SK-N-SH (cell line): ENCODE results near the gene PGK2. TPM values are rescaled to one million over a fixed set of nuclear protein-coding genes. Genes with fewer than 3 reads are reported as not detected.

Source experiments
- CTCF ChIA-PET: fragments of 300-600, 350-600 bp; formaldehyde crosslinking; extraction: SDS; loops from one replicate; lab custom pipeline; 2021; lab: Yijun Ruan, JAX
- POLR2A ChIA-PET: fragments of 350-600 bp; sonication (Branson Sonifier 250); formaldehyde crosslinking; extraction: SDS; loops from one replicate; lab custom pipeline; 2020; ENCODE audit warnings: antibody characterized with exemption, inconsistent platforms; lab: Yijun Ruan, JAX
- DNase-seq: peaks from one replicate; pipeline ENCODE4 v3.0.0; 2012
- H2AFZ ChIP-seq: fragments of 200-600 bp; sonication (generic); 2 replicates; pipeline ENCODE4 v1.8.1; 2016; ENCODE audit warnings: antibody characterized with exemption, mild to moderate bottlenecking, low read depth
- H3F3A ChIP-seq: fragments of 200-600 bp; sonication (generic); replicated peaks from 2 replicates; pipeline ENCODE3; 2016; ENCODE audit warnings: antibody characterized with exemption, mild to moderate bottlenecking; ENCODE audit not compliant: insufficient read depth
- H3K27ac ChIP-seq, 2 experiments: fragments of 200-500 bp in 1 of 2; fragments of 200-600 bp in 1 of 2; sonication (Bioruptor generic) in 1 of 2; sonication (generic), shearing (Covaris generic) in 1 of 2; 2 replicates each; pipeline versions ENCODE4 v1.5.1 to v1.6.1; 2014 to 2016; ENCODE audit warnings: low read depth in 2 of 2, inconsistent platforms in 1 of 2, low read length in 1 of 2, mild to moderate bottlenecking in 1 of 2, mixed read lengths in 1 of 2
- H3K27me3 ChIP-seq: fragments of 200-600 bp; sonication (generic), shearing (Covaris generic); 2 replicates; pipeline ENCODE4 v1.6.1; 2016; ENCODE audit warnings: mixed run types; ENCODE audit not compliant: insufficient read depth
- H3K36me3 ChIP-seq, 2 experiments: fragments of 200-500 bp in 1 of 2; fragments of 200-600 bp in 1 of 2; sonication (Bioruptor generic) in 1 of 2; sonication (generic) in 1 of 2; replicated peaks in 1 of 2; 2 replicates each; pipeline versions ENCODE3 to v1.5.1; 2014 to 2016; ENCODE audit warnings: low read length in 1 of 2, mild to moderate bottlenecking in 1 of 2; ENCODE audit not compliant: insufficient read depth in 2 of 2, control insufficient read depth in 1 of 2
- H3K4me1 ChIP-seq, 2 experiments: fragments of 200-500 bp in 1 of 2; fragments of 200-600 bp in 1 of 2; sonication (Bioruptor generic) in 1 of 2; sonication (generic), shearing (Covaris generic) in 1 of 2; 2 replicates each; pipeline versions ENCODE4 v1.5.1 to v1.6.1; 2014 to 2016; ENCODE audit warnings: low read depth in 1 of 2, low read length in 1 of 2, mixed run types in 1 of 2; ENCODE audit not compliant: insufficient read depth in 2 of 2, control insufficient read depth in 1 of 2
- H3K4me2 ChIP-seq: fragments of 200-600 bp; sonication (generic), shearing (Covaris generic); 2 replicates; pipeline ENCODE4 v1.6.1; 2017; ENCODE audit warnings: mixed run types
- H3K4me3 ChIP-seq, 2 experiments: fragments of 200-500 bp in 1 of 2; fragments of 200-600 bp in 1 of 2; sonication (Bioruptor generic) in 1 of 2; sonication (generic), shearing (Covaris generic) in 1 of 2; 2 replicates each; pipeline versions ENCODE4 v1.5.1 to v1.8.1; 2014 to 2016; ENCODE audit warnings: low read depth in 2 of 2, inconsistent platforms in 1 of 2, low read length in 1 of 2, mild to moderate bottlenecking in 1 of 2, mixed read lengths in 1 of 2, moderate library complexity in 1 of 2
- H3K79me2 ChIP-seq: fragments of 200-600 bp; sonication (generic); 2 replicates; pipeline ENCODE4 v1.8.1; 2017; ENCODE audit warnings: mild to moderate bottlenecking; ENCODE audit not compliant: insufficient read depth
- H3K9ac ChIP-seq: fragments of 200-600 bp; sonication (generic); 2 replicates; pipeline ENCODE4 v1.6.1; 2017; ENCODE audit warnings: mixed run types
- H3K9me2 ChIP-seq: fragments of 200-600 bp; sonication (generic); 2 replicates; pipeline ENCODE4 v1.6.1; 2017; ENCODE audit warnings: mixed run types
- H3K9me3 ChIP-seq: fragments of 200-600 bp; sonication (generic); 2 replicates; pipeline ENCODE4 v1.6.1; 2017; ENCODE audit warnings: mixed run types, mild to moderate bottlenecking, moderate library complexity
- H4K20me1 ChIP-seq: fragments of 200-600 bp; sonication (generic); 2 replicates; pipeline ENCODE4 v1.6.1; 2017; ENCODE audit warnings: mild to moderate bottlenecking, mixed run types; ENCODE audit not compliant: insufficient read depth
- EP300 ChIP-seq, 2 experiments: IDR thresholded peaks; 2 replicates each; pipeline versions ENCODE4 v1.4.0 to v1.6.1; 2012; ENCODE audit warnings: borderline replicate concordance in 1 of 2, low read depth in 1 of 2, low read length in 1 of 2
- FOSL2 ChIP-seq: IDR thresholded peaks from 2 replicates; pipeline ENCODE4 v1.4.0; 2012; ENCODE audit warnings: low read depth, mild to moderate bottlenecking, moderate library complexity, borderline replicate concordance
- FOXJ3 ChIP-seq: sonication (generic); formaldehyde crosslinking; IDR thresholded peaks from 2 replicates; pipeline ENCODE4 v1.5.1; 2020; ENCODE audit warnings: mild to moderate bottlenecking, missing genetic modification reagents
- FOXM1 ChIP-seq: IDR thresholded peaks from 2 replicates; pipeline ENCODE4 v1.4.0; 2012; ENCODE audit warnings: low read depth, mild to moderate bottlenecking
- GABPA ChIP-seq: IDR thresholded peaks from 2 replicates; pipeline ENCODE4 v1.4.0; 2012; ENCODE audit warnings: low read depth, mild to moderate bottlenecking
- MXI1 ChIP-seq: IDR thresholded peaks from 2 replicates; pipeline ENCODE4 v1.6.1; 2012; ENCODE audit warnings: mild to moderate bottlenecking, low read depth, low read length, improper control_type of control experiment
- NRF1 ChIP-seq: IDR thresholded peaks from 2 replicates; pipeline ENCODE4 v1.6.1; 2012; ENCODE audit warnings: low read depth, mild to moderate bottlenecking, low read length
- RCOR1 ChIP-seq: fragments of 150-350 bp; IDR thresholded peaks from 2 replicates; pipeline ENCODE4 v1.6.1; 2017; ENCODE audit warnings: antibody characterized with exemption, low read length
- RXRA ChIP-seq: IDR thresholded peaks from 2 replicates; pipeline ENCODE4 v1.4.0; 2012; ENCODE audit warnings: low read depth, mild to moderate bottlenecking, borderline replicate concordance
- SIN3A ChIP-seq: IDR thresholded peaks from 2 replicates; pipeline ENCODE4 v1.6.1; 2012; ENCODE audit warnings: low read depth, mild to moderate bottlenecking, low read length, moderate library complexity, borderline replicate concordance
- SMC3 ChIP-seq: IDR thresholded peaks from 2 replicates; pipeline ENCODE4 v1.6.1; 2012; ENCODE audit warnings: low read depth, low read length, improper control_type of control experiment
- TAF1 ChIP-seq: IDR thresholded peaks from 2 replicates; pipeline ENCODE4 v1.6.1; 2012; ENCODE audit warnings: low read depth, mild to moderate bottlenecking, low read length, moderate library complexity, borderline replicate concordance
- ZBTB33 ChIP-seq: IDR thresholded peaks from 2 replicates; pipeline ENCODE4 v1.4.0; 2012; ENCODE audit warnings: low read depth, borderline replicate concordance
- WGBS: methylation state at CpG from one replicate; pipeline ENCODE4 v1.1.6; 2017; ENCODE audit warnings: low lambda C conversion rate; 5-methylcytosine and 5-hydroxymethylcytosine counted together
- polyA plus RNA-seq, 3 experiments: library from polyadenylated mRNA; depleted of rRNA; stranded (reverse); fragments of >200 nt; gene quantifications; 2 replicates each; pipeline ENCODE4 v1.2.3, GENCODE V29; 2012
- TF ChIP-seq, protein P1 (sequence below): fragments of 150-350 bp; IDR thresholded peaks from 2 replicates; pipeline ENCODE4 v1.6.1; 2016; ENCODE audit warnings: mild to moderate bottlenecking, low read depth, low read length
- TF ChIP-seq, protein P2 (sequence below): fragments of 150-350 bp; IDR thresholded peaks from 2 replicates; pipeline ENCODE4 v1.6.1; 2017; ENCODE audit warnings: antibody characterized with exemption, low read length, low read depth, borderline replicate concordance

PGK2 gene
- polyA plus RNA-seq, 1 of the 3 experiments (the other 2 are of a cell fraction) = not detected

- Histone ChIP-seq H3K4me2 (no peak overlapping the region), H4K20me1 (no peaks in the 10 kb centered on the region), H3K4me1 (no peaks in the 10 kb centered on the region), H3K27me3 (no peaks in the 10 kb centered on the region; the same call in 1 of the 2 replicates), H3K9me2 (no peaks in the 10 kb centered on the region), H3K4me3 (no peak overlapping the region), H3K9ac (no peak overlapping the region), H3F3A (no peaks in the 10 kb centered on the region), H3K36me3 (no peaks in the 10 kb centered on the region), H3K79me2 (no peaks in the 10 kb centered on the region)
- 8% methylated on average over 4 of the region's 4 CpGs for WGBS
- CTCF ChIA-PET = interaction anchor here (1.0 kb wide), 1 partner anchor 9 kb away, joined by 3 read pairs; no protein-coding TSS in a partner anchor
- DNase-seq = no peak
- TF ChIP-seq, protein P1, sequence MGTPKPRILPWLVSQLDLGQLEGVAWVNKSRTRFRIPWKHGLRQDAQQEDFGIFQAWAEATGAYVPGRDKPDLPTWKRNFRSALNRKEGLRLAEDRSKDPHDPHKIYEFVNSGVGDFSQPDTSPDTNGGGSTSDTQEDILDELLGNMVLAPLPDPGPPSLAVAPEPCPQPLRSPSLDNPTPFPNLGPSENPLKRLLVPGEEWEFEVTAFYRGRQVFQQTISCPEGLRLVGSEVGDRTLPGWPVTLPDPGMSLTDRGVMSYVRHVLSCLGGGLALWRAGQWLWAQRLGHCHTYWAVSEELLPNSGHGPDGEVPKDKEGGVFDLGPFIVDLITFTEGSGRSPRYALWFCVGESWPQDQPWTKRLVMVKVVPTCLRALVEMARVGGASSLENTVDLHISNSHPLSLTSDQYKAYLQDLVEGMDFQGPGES = no peak
- TF ChIP-seq SMC3 (no peak), RCOR1 (no peak), MXI1 (no peak), NRF1 (no peak), GABPA (no peak), FOXM1 (no peak), FOXJ3 (CRISPR knock-in tag) (no peak), RXRA (no peak), EP300 (IDR thresholded peaks at IDR 0.05; ENCODE audit: borderline replicate concordance in 1 of 2, low read depth in 1 of 2, low read length in 1 of 2) (no peak), SIN3A (no peak), ZBTB33 (no peak), FOSL2 (no peak), TAF1 (no peak)
- TF ChIP-seq, protein P2, sequence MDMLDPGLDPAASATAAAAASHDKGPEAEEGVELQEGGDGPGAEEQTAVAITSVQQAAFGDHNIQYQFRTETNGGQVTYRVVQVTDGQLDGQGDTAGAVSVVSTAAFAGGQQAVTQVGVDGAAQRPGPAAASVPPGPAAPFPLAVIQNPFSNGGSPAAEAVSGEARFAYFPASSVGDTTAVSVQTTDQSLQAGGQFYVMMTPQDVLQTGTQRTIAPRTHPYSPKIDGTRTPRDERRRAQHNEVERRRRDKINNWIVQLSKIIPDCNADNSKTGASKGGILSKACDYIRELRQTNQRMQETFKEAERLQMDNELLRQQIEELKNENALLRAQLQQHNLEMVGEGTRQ = no peak
- TF ChIP-seq, all 33 proteins: peak for 0
- Histone ChIP-seq H3K9me3 (no peaks in the 10 kb centered on the region), H3K27ac (no peak overlapping the region), H2AFZ (no peak overlapping the region)
- POLR2A ChIA-PET = no interaction called here
Observed at GRCh38 chr6:49743429-49743828, 43.7 kb downstream of the PGK2 start.
